ENCODE data around the gene DMD.
"Not testable (repeated sequence)": the region's sequence is repeated elsewhere in the genome, so short reads cannot be mapped to it uniquely, and the experiment has no call there.

The DMD gene

GRCh38 chrX:32867781-32868523, 343.4 kb downstream of the DMD start:
- no peak for DNase-seq

GRCh38 chrX:32852203-32852602, 359.1 kb downstream of the DMD start:
- DNase-seq = no peak

- DNase-seq = no peak
Measured at GRCh38 chrX:32851556-32851955, 359.8 kb downstream of the DMD start.

- DNase-seq = no peak
Measured at GRCh38 chrX:32847921-32848320, 363.4 kb downstream of the DMD start.

- DNase-seq = no peak
Measured at GRCh38 chrX:32842053-32842452, 369.3 kb downstream of the DMD start.

- DNase-seq = no peak
Measured at GRCh38 chrX:32839781-32840180, 371.6 kb downstream of the DMD start.

GRCh38 chrX:32825009-32825408, 386.3 kb downstream of the DMD start:
- no peak for DNase-seq

- no peak for DNase-seq
Measured at GRCh38 chrX:32804034-32804433, 407.3 kb downstream of the DMD start.

- no peak for DNase-seq
Measured at GRCh38 chrX:32798990-32799389, 412.4 kb downstream of the DMD start.

GRCh38 chrX:32788936-32789335, 422.4 kb downstream of the DMD start:
- no peak for DNase-seq

GRCh38 chrX:32780109-32780508, 431.2 kb downstream of the DMD start:
- no peak for DNase-seq

- DNase-seq = no peak
Measured at GRCh38 chrX:32778965-32779364, 432.4 kb downstream of the DMD start.

GRCh38 chrX:32774966-32775365, 436.4 kb downstream of the DMD start:
- DNase-seq = no peak

GRCh38 chrX:32749070-32749469, 462.3 kb downstream of the DMD start:
- no peak for DNase-seq

GRCh38 chrX:32745323-32745722, 466.0 kb downstream of the DMD start:
- DNase-seq = no peak

- DNase-seq = no peak
Measured at GRCh38 chrX:32744921-32745320, 466.4 kb downstream of the DMD start.

- no peak for DNase-seq
Measured at GRCh38 chrX:32741910-32742309, 469.4 kb downstream of the DMD start.

GRCh38 chrX:32708542-32708941, 502.8 kb downstream of the DMD start:
- no peak for DNase-seq

GRCh38 chrX:32705385-32705784, 506.0 kb downstream of the DMD start:
- not testable (repeated sequence) for DNase-seq

- DNase-seq = no peak
Measured at GRCh38 chrX:32687379-32687778, 524.0 kb downstream of the DMD start.

GRCh38 chrX:32678487-32678886, 532.9 kb downstream of the DMD start:
- DNase-seq = no peak

GRCh38 chrX:32673193-32673592, 538.2 kb downstream of the DMD start:
- DNase-seq = no peak

GRCh38 chrX:32662516-32662915, 548.8 kb downstream of the DMD start:
- DNase-seq = no peak

Measured in amygdala (tissue), 56 donors.